A549 (cell line): ENCODE measurements around the gene TARP.
"Not testable (repeated sequence)": the region's sequence is repeated elsewhere in the genome, so short reads cannot be mapped to it uniquely, and the experiment has no call there.

ENCODE experiments used
- CBX8 ChIP-seq: fragments of 200-600 bp; sonication (generic); IDR thresholded peaks from 2 replicates; pipeline ENCODE4 v1.6.1; 2016
- CEBPB ChIP-seq, 2 experiments: fragments of >200 bp in 1 of 2; sonication (Bioruptor Twin) in 1 of 2; formaldehyde crosslinking in 1 of 2; IDR thresholded peaks; 2 replicates each; pipeline ENCODE4 v1.6.1; 2012 to 2016
- CHD2 ChIP-seq: fragments of 150-350 bp; IDR thresholded peaks from 2 replicates; pipeline ENCODE4 v1.6.1; 2014; ENCODE audit warnings: low read length; ENCODE audit not compliant: partially characterized antibody
- EP300 ChIP-seq, 2 experiments: fragments of >200 bp; sonication (Bioruptor Twin); formaldehyde crosslinking; IDR thresholded peaks; 2 replicates in 1 of 2; 3 replicates in 1 of 2; pipeline ENCODE4 v1.6.1; 2016 to 2017
- MAZ ChIP-seq: fragments of 150-350 bp; IDR thresholded peaks from 2 replicates; pipeline ENCODE4 v1.6.1; 2014; ENCODE audit warnings: antibody characterized with exemption, low read depth, low read length, borderline replicate concordance
- MYC ChIP-seq: IDR thresholded peaks from 2 replicates; pipeline ENCODE4 v1.6.1; 2012; ENCODE audit warnings: mild to moderate bottlenecking, inconsistent platforms, low read length, improper control_type of control experiment, borderline replicate concordance
- POLR2A ChIP-seq: IDR thresholded peaks from 2 replicates; pipeline ENCODE4 v1.6.1; 2012; ENCODE audit warnings: mild to moderate bottlenecking, low read length
- ZFP36 ChIP-seq: fragments of 450-650 bp; IDR thresholded peaks from 2 replicates; pipeline ENCODE4 v1.6.1; 2014; ENCODE audit warnings: borderline replicate concordance; ENCODE audit not compliant: partially characterized antibody
- TF ChIP-seq, protein P1 (sequence below): fragments of 450-650 bp; IDR thresholded peaks from 2 replicates; pipeline ENCODE4 v1.6.1; 2014; ENCODE audit warnings: antibody characterized with exemption
- TF ChIP-seq, protein P2 (sequence below): fragments of >200 bp; sonication (Bioruptor Twin); formaldehyde crosslinking; IDR thresholded peaks from 3 replicates; pipeline ENCODE4 v1.5.1; 2016
- TF ChIP-seq, protein P3 (sequence below): IDR thresholded peaks from 2 replicates; pipeline ENCODE4 v1.6.1; 2012

DNA sequence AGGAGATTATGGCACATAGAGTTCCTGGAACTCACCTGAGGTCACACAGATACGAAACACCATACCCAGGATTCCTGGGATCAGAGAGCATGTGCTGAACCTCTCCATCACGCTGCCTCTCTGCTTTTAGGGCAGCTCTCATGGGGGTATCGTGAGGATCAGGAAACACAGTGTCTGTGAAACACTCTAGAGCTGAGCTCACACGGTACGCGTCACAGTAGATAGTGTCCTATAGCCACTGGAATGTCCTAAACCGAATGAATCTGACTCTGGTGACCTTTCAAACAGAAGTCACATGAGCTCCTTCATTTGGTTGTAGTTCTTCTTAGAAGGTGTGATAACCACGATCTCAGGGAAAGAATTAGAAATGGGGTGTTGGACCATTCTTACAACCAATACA is 14.3 kb downstream of the TARP start:
- TF ChIP-seq ZFP36; POLR2A; CBX8; CHD2; MYC; MAZ; EP300 (IDR thresholded peaks at IDR 0.05); CEBPB (IDR thresholded peaks at IDR 0.05): not testable (repeated sequence)
- TF ChIP-seq, protein P1, sequence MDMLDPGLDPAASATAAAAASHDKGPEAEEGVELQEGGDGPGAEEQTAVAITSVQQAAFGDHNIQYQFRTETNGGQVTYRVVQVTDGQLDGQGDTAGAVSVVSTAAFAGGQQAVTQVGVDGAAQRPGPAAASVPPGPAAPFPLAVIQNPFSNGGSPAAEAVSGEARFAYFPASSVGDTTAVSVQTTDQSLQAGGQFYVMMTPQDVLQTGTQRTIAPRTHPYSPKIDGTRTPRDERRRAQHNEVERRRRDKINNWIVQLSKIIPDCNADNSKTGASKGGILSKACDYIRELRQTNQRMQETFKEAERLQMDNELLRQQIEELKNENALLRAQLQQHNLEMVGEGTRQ, result not testable (repeated sequence)
- TF ChIP-seq, protein P2, sequence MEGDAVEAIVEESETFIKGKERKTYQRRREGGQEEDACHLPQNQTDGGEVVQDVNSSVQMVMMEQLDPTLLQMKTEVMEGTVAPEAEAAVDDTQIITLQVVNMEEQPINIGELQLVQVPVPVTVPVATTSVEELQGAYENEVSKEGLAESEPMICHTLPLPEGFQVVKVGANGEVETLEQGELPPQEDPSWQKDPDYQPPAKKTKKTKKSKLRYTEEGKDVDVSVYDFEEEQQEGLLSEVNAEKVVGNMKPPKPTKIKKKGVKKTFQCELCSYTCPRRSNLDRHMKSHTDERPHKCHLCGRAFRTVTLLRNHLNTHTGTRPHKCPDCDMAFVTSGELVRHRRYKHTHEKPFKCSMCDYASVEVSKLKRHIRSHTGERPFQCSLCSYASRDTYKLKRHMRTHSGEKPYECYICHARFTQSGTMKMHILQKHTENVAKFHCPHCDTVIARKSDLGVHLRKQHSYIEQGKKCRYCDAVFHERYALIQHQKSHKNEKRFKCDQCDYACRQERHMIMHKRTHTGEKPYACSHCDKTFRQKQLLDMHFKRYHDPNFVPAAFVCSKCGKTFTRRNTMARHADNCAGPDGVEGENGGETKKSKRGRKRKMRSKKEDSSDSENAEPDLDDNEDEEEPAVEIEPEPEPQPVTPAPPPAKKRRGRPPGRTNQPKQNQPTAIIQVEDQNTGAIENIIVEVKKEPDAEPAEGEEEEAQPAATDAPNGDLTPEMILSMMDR, result not testable (repeated sequence)
- TF ChIP-seq, protein P3, sequence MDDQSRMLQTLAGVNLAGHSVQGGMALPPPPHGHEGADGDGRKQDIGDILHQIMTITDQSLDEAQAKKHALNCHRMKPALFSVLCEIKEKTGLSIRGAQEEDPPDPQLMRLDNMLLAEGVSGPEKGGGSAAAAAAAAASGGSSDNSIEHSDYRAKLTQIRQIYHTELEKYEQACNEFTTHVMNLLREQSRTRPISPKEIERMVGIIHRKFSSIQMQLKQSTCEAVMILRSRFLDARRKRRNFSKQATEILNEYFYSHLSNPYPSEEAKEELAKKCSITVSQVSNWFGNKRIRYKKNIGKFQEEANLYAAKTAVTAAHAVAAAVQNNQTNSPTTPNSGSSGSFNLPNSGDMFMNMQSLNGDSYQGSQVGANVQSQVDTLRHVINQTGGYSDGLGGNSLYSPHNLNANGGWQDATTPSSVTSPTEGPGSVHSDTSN, result not testable (repeated sequence)
